Activated naive CD8-positive, alpha-beta T cell (primary cell): ENCODE results near the gene CAMTA1.

ENCODE experiments used
- H3K27ac Mint-ChIP-seq: one replicate; pipeline ENCODE4 v1.8.0; 2021; ENCODE audit warnings: mixed read lengths
- H3K27me3 Mint-ChIP-seq: one replicate; pipeline ENCODE4 v1.8.0; 2021; ENCODE audit warnings: mixed read lengths
- H3K36me3 Mint-ChIP-seq: one replicate; pipeline ENCODE4 v1.8.0; 2021; ENCODE audit warnings: mixed read lengths
- H3K4me1 Mint-ChIP-seq: one replicate; pipeline ENCODE4 v1.8.0; 2021; ENCODE audit warnings: low read depth, mixed read lengths
- H3K4me3 Mint-ChIP-seq: one replicate; pipeline ENCODE4 v1.8.0; 2021; ENCODE audit warnings: mild to moderate bottlenecking, mixed read lengths
- H3K9me3 Mint-ChIP-seq: one replicate; pipeline ENCODE4 v1.8.0; 2021; ENCODE audit warnings: low read depth, mixed read lengths

CAMTA1 gene

DNA sequence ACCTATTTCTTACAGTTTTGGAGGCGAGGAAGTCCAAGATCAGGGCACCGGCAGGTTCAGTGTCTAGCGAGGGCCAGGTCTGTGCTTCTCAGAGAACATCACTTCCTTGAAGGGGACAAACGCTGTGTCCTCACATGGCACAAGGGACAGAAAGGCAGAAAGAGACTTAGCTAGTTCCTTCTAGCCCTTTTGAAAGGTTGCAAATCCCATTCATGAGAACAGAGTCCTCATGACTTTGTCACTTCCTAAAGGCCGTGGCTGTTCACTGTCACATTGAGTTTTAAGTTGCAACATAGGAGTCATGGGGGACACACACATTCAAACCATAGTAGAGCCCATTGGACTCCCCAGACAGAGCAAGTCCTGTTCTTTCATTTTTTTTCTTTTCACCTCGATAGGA, 1026.2 kb downstream of the CAMTA1 start:
- H3K4me1 Mint-ChIP-seq = no peaks in the 10 kb centered on the region

DNA sequence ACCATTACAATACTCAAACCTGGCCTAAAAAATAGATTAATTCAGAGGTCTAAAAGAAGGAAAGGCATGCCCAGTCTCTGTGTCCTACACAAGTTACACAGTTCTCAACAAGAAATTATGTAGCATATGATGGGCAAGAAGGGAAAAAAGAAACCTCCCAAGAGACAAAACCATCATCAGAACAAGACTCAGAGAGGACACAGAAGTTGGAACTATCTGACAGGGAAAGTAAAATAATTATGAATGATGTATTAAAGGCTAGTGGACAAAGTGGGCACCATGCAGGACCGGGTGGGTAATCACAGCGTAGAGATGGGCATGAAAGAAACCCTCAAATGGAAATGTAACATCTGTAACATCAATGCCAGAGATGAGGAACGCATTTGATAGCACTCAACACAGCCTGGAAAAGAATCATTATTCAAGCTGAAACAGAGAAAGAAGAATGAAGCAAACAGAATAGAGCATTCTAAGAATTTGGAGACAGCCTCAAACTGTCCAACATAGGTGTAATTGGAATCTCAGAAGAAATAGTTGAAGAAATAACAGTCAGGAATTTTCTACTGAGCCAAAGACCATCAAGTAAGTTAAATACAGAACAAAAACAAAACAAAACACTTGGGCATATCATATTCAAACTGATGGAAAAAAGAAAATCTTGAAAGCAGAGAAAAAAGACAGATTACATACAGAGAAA, 1028.6 kb downstream of the CAMTA1 start:
- H3K9me3 Mint-ChIP-seq = peaks cover 15% of the 10 kb centered on the region
- peaks cover 26% of the 10 kb centered on the region for H3K36me3 Mint-ChIP-seq
- H3K27me3 Mint-ChIP-seq = no peaks in the 10 kb centered on the region
- no peak overlapping the region for H3K4me3 Mint-ChIP-seq
- H3K4me1 Mint-ChIP-seq = no peaks in the 10 kb centered on the region
- no peak overlapping the region for H3K27ac Mint-ChIP-seq

More for the DNA sequence above, 1026.2 kb downstream of the CAMTA1 start:
- peaks cover 15% of the 10 kb centered on the region for H3K9me3 Mint-ChIP-seq
- no peak overlapping the region for H3K4me3 Mint-ChIP-seq
- H3K36me3 Mint-ChIP-seq = peaks cover 29% of the 10 kb centered on the region
- H3K27ac Mint-ChIP-seq = no peak overlapping the region
- no peaks in the 10 kb centered on the region for H3K27me3 Mint-ChIP-seq
